ENCODE results near the gene OVCA2. TPM values are rescaled to one million over a fixed set of nuclear protein-coding genes. Genes with fewer than 3 reads are reported as not detected.

Gene OVCA2
- total and polyA plus RNA-seq, 9 donors = 8.7 to 21.8 (median 13.8) TPM

Other genes with a start within 250 kb of the OVCA2 start
- 6.9 TPM for gene SMYD4, start 212.1 kb upstream of the OVCA2 start, total RNA-seq
- gene SMYD4, start 212.1 kb upstream of the OVCA2 start, polyA plus RNA-seq (ENCODE audit: insufficient read depth in 1 of 8, insufficient read length in 8 of 8, low replicate concordance in 1 of 8) = 1 to 10 TPM; 6.0 to 8.3 (median 6.8) TPM
- 14.9 TPM for gene RPA1, start 212.0 kb upstream of the OVCA2 start, total RNA-seq
- 10 to 100 TPM; 38.2 to 71.9 (median 50.1) TPM for gene RPA1, start 212.0 kb upstream of the OVCA2 start, polyA plus RNA-seq (ENCODE audit: insufficient read depth in 1 of 8, insufficient read length in 8 of 8, low replicate concordance in 1 of 8)
- gene RTN4RL1, start 16.7 kb upstream of the OVCA2 start, total RNA-seq = 1.8 TPM
- gene RTN4RL1, start 16.7 kb upstream of the OVCA2 start, polyA plus RNA-seq (ENCODE audit: insufficient read depth in 1 of 8, insufficient read length in 8 of 8, low replicate concordance in 1 of 8) = 1 to 10 TPM; 1.0 to 2.3 (median 1.6) TPM
- gene DPH1, start 11.9 kb upstream of the OVCA2 start, total RNA-seq = 23.3 TPM
- 10 to 100 TPM; 23.7 to 37.0 (median 31.5) TPM for gene DPH1, start 11.9 kb upstream of the OVCA2 start, polyA plus RNA-seq (ENCODE audit: insufficient read depth in 1 of 8, insufficient read length in 8 of 8, low replicate concordance in 1 of 8)
- 31.3 TPM for gene HIC1, start 13.1 kb downstream of the OVCA2 start, total RNA-seq
- 10 to 100 TPM; 28.1 to 60.4 (median 44.0) TPM for gene HIC1, start 13.1 kb downstream of the OVCA2 start, polyA plus RNA-seq (ENCODE audit: insufficient read depth in 1 of 8, insufficient read length in 8 of 8, low replicate concordance in 1 of 8)